Ecto neural progenitor cell (in vitro differentiated cells): ENCODE data around the gene UBXN7.
A peak's percentile ranks its signal among the peaks of the same experiment; 100 is the strongest.
"Not testable (repeated sequence)": the region's sequence is repeated elsewhere in the genome, so short reads cannot be mapped to it uniquely, and the experiment has no call there.

ENCODE experiments used
- DNase-seq: peaks from one replicate; pipeline ENCODE4 v3.0.0-alpha.2; 2018; ENCODE audit warnings: low spot score

UBXN7 gene, protein sequence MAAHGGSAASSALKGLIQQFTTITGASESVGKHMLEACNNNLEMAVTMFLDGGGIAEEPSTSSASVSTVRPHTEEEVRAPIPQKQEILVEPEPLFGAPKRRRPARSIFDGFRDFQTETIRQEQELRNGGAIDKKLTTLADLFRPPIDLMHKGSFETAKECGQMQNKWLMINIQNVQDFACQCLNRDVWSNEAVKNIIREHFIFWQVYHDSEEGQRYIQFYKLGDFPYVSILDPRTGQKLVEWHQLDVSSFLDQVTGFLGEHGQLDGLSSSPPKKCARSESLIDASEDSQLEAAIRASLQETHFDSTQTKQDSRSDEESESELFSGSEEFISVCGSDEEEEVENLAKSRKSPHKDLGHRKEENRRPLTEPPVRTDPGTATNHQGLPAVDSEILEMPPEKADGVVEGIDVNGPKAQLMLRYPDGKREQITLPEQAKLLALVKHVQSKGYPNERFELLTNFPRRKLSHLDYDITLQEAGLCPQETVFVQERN

DNA sequence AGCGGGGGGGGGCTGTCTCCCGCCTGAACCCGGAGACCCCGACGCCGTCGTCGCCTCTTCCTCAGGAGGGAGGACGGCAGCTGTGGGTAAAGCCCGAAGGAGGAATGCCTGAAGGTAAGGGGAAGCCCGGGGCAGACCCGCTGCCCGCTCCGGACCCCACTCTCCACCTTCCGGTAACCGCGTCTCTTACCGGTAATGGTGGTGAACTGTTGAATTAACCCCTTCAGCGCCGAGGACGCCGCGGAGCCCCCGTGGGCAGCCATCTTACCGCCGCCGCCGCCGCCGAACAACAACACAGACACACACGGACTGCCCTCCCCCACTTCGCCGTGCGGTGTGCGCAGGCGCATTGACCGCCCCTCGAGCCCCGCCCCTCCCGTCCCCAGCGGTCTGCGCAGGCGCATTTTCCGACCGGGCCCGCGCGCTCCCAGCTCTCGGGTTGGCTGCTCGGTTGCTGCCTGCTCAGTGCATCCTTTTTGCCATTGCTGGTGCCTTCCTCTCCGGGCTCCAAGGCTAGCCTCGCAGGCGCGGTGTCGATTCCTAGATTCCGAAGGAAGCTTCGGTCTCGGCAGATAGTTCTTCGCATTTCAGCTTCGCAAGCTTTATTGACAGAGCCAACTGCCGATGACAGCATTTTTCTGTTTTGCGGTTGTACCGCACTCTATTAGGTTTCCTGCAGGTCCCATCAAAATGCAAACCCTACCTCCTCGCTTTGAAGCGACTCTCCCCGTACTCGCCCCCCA lies at the start of gene UBXN7:
UBXN7 (minus strand) TSS at position 291 of the 743 bp plus-strand sequence; CDS start at position 263, 28 bp downstream.
- peak; percentile 99 for DNase-seq

DNA sequence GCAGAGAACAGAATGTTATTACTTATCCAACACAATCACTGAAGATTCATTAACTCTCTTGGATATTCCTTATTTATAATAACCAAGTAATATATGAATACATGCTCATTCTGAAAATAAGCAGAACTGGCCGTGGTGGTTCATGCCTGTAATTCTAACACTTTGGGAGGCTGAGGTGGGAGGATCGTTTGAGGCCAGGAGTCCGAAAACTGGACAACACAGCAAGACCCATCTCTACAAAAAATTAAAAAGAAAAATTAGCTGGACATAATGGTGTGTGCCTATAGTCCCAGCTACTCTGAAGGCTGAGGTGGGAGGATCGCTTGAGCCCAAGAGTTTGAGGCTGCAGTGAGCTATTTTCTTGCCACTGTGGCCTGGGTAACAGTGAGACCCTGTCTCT lies 45.5 kb upstream of the UBXN7 start:
- DNase-seq, result no peak

GRCh38 chr3:196472286-196472685 lies 40.1 kb upstream of the UBXN7 start:
- no peak for DNase-seq

DNA sequence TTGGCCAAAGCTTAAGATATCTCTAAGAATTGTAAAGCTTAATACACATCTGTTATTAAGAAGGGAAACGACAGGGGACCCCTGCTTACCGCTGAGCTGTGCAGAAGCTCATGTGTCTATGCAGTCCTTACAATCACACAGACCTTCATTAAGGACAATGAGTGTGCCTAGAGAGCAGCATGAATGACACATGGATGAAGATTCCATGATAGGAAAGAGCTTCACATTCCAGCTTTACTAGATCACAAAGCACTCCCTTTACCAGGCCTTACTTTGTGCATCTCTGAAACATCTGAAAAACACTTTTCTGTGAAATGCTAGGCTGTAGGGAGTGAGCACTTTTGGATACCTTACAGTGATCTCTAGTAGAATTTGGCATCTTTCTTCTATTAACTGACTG lies 39.3 kb upstream of the UBXN7 start:
- no peak for DNase-seq

DNA sequence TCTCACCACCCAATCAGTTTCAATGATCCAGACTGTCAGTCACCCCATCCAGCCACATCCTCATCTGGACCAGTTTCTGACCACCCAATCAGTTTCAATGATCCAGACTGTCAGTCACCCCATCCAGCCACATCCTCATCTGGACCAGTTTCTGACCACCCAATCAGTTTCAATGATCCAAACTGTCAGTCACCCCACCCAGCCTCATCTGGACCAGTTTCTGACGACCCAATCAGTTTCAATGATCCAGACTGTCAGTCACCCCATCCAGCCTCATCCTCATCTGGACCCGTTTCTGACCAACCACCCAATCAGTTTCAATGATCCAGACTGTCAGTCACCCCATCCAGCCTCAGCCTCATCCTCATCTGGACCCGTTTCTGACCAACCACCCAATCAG lies 38.0 kb upstream of the UBXN7 start:
- DNase-seq, result not testable (repeated sequence)

GRCh38 chr3:196463804-196464203 lies 31.6 kb upstream of the UBXN7 start:
- no peak for DNase-seq

DNA sequence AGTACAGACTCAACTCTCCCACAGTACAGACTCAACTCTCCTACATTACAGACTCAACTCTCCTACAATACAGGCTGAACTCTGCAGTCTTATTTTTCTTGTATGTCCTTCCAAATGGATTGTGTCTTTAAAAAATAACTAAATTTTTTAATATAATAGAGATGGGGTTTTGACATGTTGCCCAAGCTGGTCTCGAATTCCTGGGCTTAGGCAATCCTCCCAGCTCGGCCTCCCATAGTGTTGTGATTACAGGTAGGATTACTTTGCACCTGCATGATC lies 31.2 kb upstream of the UBXN7 start:
- DNase-seq, result no peak

DNA sequence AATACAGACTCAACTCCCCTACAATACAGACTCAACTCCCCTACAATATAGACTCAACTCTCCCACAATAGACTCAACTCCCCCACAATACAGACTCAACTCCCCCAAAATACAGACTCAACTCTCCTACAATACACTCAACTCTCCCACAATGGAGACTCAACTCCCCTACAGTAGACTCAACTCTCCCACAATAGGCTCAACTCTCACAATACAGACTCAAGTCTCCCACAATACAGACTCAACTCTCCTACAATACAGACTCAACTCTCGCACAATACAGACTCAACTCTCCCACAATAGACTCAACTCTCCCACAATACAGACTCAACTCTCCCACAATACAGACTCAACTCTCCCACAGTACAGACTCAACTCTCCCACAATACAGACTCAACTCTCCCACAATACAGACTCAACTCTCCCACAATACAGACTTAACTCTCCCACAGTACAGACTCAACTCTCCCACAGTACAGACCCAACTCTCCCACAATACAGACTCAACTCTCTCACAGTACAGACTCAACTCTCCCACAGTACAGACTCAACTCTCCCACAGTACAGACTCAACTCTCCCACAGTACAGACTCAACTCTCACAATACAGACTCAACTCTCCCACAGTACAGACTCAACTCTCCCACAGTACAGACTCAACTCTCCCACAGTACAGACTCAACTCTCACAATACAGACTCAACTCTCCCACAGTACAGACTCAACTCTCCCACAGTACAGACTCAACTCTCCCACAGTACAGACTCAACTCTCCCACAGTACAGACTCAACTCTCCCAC lies 30.7 kb upstream of the UBXN7 start:
- DNase-seq, result not testable (repeated sequence)

- no peak for DNase-seq
These were observed 25.8 kb upstream of the UBXN7 start for GRCh38 chr3:196458063-196458462.

GRCh38 chr3:196457470-196457869 lies 25.2 kb upstream of the UBXN7 start:
- not testable (repeated sequence) for DNase-seq

- no peak for DNase-seq
These were observed 22.7 kb upstream of the UBXN7 start for GRCh38 chr3:196454935-196455334.

DNA sequence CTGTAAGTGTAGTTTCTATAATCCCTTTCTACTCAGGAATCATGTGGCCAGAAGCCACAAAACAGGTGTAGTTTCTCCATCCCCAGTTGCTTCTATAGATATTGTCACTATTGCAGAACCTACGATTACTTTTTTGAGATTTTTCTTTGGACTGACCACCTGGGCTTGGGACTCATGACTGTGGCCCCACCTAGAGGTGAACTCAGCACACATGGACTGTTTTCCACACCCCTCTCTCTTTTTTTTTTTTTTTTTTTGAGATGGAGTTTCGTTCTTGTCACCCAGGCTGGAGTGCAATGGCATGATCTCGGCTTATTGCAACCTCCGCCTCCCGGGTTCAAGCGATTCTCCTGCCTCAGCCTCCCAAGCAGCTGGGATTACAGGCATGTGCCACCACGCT lies 13.2 kb upstream of the UBXN7 start:
- DNase-seq, result not testable (repeated sequence)

DNA sequence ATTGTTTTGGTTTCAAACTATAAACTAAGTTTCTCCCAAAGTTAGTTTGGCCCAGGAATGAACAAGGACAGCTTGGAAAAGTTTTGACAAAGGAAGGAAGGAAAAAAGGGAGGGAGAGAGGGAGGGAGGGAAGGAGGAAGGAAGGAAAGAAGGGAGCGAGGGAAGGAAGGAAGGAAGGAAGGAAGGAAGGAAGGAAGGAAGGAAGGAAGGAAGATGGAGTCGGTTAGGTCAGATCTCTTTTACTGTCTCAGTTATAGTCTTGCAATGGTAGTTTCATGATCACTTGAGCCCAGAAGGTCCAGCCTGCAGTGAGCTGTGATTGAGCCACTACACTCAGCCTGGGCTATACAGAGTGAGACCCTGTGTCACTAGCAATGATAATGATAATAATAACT lies 12.3 kb upstream of the UBXN7 start:
- no peak for DNase-seq

DNA sequence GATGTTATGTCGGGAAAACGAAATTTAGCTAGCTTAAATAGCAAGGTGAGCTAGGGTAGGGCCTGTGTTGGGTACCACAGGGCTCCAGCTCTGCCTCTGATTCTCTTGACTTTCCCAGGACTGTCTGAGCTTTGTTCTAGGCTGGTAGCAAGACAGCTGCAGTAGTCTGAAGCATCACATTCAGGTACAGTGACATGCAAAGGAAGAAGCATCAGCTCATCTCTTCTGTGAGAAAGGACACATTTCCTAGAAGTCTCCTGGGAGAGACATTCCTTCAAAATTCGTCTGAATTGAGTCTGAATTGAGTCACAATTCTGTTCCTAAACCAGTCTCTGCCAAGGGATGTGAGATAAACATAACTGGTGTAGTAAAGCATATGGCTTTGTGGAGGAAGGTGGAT lies 8.5 kb upstream of the UBXN7 start:
- no peak for DNase-seq

GRCh38 chr3:196440041-196440537 lies 7.9 kb upstream of the UBXN7 start:
- DNase-seq, result no peak

DNA sequence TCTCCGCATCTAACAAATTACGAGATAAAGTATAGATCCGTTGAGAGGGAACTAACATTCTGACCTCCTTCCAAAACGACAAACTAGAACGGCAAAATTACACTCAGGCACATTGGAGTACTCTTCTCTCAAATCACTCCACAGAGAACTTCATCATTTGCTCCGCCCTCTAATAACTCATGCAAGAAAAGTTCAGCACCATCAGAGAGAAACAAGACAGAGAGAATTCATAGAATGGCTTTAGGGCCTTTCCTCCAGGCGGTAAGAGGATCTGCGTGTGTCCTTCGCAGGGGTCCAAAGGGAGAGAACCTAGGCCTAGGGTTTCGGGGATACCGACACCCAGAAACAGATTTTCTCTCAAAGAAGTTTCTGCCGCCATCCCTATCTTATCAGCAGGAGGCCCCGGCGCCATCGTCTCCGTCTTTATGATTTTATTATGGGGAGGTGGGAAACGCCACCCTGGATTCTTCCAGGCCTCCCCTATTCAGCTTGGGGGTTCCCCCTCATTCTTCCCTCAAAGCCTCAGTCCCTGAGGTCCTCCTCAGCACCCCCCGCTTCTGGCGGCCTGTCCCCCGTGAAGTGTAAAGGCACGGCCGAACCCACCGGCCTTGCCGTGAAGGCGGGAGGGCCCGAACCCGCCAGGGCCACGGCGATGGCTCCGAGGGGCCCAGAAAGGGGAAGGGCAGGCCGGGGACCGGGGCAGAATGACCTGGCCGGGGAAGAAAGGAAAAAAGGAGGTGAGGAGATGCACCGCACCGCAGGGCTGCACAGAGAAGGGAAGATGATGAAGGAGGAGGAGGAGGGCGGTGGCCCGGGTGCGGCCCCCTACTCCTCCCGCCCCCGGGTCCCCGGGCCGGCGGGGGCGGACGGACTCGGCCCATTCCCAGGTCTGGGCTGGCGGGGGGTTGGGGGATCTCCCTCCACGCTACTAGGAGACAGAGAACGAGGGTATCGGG lies 768 bp downstream of the UBXN7 start:
- DNase-seq, result no peak

- DNase-seq, result no peak
These were observed 4.2 kb downstream of the UBXN7 start for GRCh38 chr3:196428041-196428440.

DNA sequence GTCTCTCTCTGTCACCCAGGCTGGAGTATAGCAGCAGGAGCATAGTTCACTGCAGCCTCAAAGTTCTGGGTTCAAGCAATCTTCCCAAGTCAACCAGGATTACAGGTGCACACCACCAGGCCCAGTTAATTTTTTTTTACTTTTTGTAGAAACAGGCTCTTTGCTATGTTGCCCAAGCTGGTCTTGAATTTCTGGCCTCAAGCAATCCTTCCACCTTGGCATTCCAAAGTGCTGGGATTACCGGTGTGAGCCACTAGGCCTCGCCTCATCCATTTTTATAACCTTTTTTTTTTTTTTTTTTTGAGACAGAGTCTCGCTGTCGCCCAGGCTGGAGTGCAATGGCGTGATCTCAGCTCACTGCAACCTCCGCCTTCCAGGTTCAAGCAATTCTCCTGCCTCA lies 7.8 kb downstream of the UBXN7 start:
- DNase-seq, result not testable (repeated sequence)

DNA sequence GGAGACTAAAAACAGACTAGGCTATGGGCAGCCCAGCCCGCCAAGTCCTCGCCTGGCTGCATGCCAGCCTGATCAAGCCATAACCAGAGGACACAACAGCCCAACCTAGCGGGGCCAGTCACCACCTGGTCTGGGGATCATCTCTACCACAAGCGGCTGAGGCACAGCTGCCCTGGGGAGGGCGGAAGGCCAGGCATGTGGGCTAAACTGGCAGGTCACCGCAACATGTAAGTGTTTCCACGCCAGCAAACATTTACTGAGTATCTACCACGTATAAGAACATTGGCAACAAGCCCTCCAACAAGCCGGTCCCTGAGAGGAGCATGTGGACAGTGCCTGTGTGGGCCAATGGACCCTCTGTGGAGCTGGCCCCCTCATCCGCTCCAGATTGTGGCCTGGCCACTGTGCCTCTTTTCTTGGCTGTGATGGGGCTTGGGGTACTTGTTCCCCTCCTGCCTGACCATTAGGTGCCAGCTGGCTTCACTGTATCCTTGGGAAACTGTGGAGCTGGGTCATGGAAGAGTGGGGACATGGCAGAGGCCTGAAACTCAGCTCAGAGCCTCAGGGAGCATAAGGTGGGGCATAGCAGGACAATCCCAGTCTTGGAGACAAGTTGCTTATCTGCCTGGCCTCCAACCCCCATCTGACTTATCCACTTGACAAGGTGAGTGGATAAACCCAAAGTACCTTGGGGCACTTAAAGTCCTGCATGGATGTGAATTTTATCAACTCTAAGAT lies 9.0 kb downstream of the UBXN7 start:
- no peak for DNase-seq

DNA sequence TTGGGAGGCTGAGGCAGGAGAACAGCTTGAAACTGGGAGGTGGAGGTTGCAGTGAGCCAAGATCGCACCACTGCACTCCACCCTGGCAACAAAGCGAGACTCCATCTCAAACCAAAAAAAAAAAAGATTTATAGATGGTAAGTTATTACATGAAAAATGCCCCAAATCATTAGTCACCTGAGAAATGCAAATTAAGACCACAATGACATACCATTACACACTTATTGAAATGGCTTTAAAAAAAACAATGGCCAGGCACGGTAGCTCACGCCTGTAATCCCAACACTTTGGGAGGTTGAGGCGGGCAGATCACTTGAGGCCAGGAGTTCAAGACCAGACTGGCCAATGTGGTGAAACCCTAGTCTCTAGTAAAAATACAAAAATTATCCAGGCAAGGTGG lies 10.6 kb downstream of the UBXN7 start:
- DNase-seq, result not testable (repeated sequence)

GRCh38 chr3:196419386-196419785 lies 12.8 kb downstream of the UBXN7 start:
- no peak for DNase-seq
